Loucy (cell line): ENCODE results near the gene STT3B.

Experiments
- CTCF ChIP-seq: fragments of 200-600 bp; sonication (generic); conservative IDR thresholded peaks from 2 replicates; pipeline ENCODE4 v1.5.1; 2014; ENCODE audit warnings: mild to moderate bottlenecking, antibody characterized with exemption, low read length
- EZH2phosphoT487 ChIP-seq: fragments of 200-600 bp; IDR thresholded peaks from 2 replicates; pipeline ENCODE4 v1.6.1; 2018; ENCODE audit warnings: antibody characterized with exemption, mild to moderate bottlenecking, moderate library complexity, borderline replicate concordance

- TF ChIP-seq CTCF: no peak
- TF ChIP-seq EZH2phosphoT487: no peak
Observed at GRCh38 chr3:31661993-31662670, 129.4 kb downstream of the STT3B start.
